ENCODE results near the gene TOM1L2.

DNA sequence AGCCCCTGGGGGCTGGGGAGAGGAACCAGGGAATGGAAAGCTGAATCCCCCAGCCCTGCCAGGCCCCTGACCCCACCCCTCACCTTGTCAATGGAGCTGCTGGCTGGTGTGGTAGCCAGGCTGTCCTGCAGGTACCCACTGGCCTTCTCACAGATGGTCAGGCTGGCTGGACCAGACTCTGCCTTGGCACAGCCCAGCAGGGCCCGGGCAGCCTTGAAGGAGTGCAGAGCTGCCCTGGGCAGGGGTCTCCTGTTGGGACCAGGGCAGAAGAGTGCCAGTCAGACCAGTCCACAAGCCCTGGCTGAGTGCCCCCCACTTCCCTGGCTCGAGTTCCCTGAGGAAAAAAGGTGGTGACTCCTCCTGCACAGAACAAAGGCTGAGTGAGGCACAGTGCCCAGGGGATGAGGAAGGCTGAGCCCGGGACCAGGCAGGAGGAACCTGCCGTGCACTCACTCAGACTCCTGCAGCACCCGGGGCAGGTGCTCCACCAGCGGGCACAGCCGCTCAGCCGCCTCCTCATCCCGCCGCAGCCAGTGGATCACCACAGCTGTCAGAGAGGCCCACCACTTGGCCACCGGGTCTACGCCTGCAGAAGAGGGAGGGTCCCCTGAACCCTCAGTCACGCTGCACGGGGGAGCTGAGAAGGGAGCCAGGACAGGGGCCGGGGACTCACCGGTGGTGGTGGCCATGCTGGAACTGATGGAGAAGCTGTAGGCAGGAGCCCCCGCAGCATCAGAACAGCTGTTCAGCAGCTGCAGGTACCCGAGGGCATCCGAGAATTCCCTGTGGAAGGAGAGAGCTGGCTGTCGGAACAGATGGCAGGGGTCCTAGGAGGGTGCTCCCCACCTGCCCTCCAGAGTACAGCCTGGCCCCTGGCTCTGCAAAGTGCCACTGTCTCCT lies 157.8 kb downstream of the TOM1L2 start:
- TF ChIP-seq, protein P1, sequence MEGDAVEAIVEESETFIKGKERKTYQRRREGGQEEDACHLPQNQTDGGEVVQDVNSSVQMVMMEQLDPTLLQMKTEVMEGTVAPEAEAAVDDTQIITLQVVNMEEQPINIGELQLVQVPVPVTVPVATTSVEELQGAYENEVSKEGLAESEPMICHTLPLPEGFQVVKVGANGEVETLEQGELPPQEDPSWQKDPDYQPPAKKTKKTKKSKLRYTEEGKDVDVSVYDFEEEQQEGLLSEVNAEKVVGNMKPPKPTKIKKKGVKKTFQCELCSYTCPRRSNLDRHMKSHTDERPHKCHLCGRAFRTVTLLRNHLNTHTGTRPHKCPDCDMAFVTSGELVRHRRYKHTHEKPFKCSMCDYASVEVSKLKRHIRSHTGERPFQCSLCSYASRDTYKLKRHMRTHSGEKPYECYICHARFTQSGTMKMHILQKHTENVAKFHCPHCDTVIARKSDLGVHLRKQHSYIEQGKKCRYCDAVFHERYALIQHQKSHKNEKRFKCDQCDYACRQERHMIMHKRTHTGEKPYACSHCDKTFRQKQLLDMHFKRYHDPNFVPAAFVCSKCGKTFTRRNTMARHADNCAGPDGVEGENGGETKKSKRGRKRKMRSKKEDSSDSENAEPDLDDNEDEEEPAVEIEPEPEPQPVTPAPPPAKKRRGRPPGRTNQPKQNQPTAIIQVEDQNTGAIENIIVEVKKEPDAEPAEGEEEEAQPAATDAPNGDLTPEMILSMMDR (IDR thresholded peaks at IDR 0.05), result no peak
- no peak for TF ChIP-seq POLR2AphosphoS5 (IDR thresholded peaks at IDR 0.05)
- no peak for TF ChIP-seq POLR2A (IDR thresholded peaks at IDR 0.05)

All from breast epithelium (tissue), 3 donors.